ENCODE measurements around the gene HSPBAP1.

HSPBAP1 gene, protein sequence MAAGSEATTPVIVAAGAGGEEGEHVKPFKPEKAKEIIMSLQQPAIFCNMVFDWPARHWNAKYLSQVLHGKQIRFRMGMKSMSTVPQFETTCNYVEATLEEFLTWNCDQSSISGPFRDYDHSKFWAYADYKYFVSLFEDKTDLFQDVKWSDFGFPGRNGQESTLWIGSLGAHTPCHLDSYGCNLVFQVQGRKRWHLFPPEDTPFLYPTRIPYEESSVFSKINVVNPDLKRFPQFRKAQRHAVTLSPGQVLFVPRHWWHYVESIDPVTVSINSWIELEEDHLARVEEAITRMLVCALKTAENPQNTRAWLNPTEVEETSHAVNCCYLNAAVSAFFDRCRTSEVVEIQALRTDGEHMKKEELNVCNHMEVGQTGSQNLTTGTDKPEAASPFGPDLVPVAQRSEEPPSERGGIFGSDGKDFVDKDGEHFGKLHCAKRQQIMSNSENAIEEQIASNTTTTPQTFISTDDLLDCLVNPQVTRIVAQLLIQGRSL

DNA sequence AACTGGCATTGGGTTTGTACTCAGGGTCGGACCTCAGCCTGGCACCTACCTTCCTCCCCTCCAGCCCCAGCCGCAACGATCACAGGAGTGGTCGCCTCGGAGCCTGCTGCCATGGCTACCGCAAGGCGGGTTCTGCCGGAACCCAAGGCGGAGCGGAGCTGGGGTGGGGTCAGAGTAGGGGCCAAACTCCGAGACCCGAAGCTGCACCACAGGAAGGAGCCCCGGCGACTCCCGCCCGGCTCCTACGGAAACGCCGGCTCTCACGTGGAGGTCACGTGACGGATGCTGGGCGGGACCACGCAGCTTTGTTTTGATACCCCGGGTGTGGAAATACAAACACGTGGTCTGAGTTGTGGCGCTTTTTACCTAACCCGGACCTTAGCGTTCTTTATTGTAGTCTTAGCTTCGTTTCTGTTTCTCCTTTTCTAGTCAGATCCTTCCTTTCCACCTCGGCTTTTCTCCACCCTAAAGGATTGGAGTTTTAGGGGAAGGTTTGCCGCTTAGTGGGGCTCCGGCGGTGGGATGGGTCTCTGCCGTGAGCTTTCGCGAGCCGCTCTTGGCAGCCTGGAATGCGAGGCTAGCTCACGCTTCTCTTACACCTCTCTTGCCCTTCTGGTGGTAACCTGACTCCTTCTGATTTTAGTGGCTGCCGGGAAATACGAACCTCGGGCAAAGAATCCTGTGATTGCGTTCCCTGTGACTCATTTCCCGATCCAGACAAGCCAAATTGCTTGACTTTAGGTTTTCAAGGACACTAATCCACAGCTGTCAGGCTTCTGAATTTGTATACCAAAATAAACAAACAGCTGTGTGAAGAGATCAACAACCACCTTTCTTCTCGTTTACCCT lies at the start of gene HSPBAP1:
Gene HSPBAP1 (minus strand): TSS at position 264 of the 849 bp plus-strand sequence. CDS start 151 bp downstream, at position 113.
- H3K27ac ChIP-seq: peak within 1 kb of the TSS; percentile 67 to 98 (median 92)
- peak within 1 kb of the TSS; percentile 55 to 81 (median 71) for H3K4me3 ChIP-seq

DNA sequence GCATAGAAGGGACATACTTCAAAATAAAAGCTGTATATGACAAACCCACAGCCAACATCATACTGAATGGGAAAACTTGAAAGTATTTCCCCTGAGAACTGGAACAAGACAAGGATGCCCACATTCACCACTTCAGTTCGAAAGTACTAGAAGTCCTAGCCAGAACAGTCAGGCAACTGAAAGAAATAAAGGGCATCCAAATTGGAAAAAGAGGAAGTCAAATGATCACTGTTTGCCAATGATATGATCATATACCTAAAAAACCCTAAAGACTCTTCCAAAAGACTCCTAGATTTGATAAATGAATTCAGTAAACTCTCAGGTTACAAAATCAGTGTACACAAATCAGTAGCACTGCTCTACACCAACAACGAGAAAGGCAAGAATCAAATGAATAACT lies 42.0 kb upstream of the HSPBAP1 start:
- Histone ChIP-seq H3K27ac (no peak overlapping the region), H3K4me3 (no peak overlapping the region)

DNA sequence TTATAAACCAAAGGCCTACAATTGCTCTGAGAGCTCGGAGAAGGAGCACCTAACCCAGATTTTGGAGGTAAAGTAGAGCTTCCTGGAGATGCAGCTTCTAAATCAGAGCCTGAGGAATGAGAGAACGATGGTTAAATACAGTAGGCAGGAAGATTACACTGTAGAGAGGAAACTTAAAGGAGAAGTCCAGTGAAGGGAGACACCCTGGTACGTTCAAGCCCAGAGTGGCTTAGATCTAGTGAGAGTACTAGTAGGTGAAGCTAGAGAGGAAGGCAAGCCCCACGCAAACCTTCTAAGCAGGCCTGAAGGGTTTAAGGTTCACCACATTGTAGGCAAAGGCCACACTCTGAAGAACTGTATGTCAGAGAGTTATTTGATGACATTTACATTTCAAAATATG lies 34.6 kb upstream of the HSPBAP1 start:
- H3K27ac ChIP-seq: no peak overlapping the region
- no peak overlapping the region for H3K4me3 ChIP-seq

DNA sequence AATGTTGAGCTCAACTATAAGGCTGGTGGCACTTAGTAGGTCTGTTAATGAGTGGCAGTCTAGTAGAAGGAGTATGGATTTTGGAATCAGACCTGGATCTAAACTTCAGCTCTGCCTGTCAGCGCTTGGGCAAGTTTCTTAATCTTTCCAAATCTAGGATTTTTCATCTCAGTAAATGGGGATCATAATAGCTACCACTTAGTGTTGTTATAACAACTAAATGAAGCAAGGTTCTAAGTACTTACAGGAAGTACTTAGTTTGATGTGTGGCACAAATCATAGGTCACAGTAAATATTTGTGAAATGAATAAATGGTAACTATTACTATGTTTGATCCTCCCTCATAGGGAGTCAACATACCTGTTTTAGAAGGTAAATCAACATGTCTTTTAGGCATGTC lies 32.6 kb upstream of the HSPBAP1 start:
- H3K27ac ChIP-seq: peak overlapping the region in 1 of 21 experiments; percentile 65
- no peak overlapping the region for H3K4me3 ChIP-seq

DNA sequence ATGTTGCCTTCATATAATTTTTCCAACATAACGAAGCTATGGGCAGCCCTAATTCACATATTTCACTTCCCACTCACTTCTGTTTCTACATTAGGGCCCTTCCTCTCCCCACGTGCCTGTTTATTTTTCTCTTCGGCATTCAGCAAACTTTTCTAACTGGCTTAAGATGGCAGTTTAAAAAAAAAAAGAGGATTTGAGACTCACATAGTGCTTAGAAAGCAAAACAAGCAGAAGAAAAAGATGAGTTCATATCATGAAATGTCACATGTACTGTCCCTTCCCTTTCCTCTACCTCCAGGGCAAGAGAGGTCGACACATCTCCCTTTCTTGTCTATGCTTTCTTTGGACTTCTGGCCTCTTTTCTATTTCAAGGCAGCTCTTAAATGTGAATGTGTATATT lies 31.8 kb upstream of the HSPBAP1 start:
- Histone ChIP-seq H3K27ac (peak overlapping the region in 3 of 21 experiments; percentile 14 to 65 (median 16)), H3K4me3 (no peak overlapping the region)

DNA sequence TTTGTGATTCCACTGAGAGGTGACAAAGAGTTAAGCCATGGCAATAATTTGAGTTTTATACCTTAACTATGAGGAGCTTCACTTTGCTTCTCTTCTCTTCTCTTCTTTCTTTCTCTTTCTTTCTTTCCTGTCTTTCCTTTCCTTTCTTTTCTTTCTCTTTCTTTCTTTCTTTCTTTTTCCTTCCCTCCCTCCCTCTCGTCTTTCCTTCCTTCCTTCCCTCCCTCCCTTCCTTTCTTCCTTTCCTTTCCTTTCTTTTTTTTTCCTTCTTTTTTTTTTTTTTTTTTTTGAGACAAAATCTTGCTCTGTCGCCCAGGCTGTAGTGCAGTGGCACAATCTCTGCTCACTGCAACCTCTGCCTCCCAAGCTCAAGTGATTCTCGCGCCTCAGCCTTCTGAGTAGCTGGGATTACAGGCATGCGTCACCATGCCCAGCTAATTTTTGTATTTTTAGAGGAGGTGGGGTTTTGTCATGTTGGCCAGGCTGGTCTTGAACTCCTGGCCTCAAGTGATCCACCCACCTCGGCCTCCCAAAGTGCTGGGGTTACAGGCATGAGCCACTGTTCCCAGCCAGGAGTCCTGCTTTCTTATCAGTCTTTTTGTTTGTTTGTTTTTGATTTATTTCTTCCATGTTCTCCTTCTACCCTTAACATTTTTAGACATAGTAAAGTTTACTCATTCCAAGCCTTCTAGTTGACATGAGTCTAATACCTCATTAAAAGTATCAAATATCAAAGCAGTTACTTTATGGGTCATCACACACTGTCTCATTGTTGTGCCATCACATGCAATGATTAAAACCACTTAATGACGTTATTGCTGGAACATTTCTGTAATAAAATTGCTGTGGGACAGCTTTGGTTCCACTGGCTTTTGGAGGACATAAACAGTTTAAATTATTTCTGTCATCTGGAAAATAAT lies 31.1 kb upstream of the HSPBAP1 start:
- peak overlapping the region in 2 of 21 experiments; percentile 16 to 63 for H3K27ac ChIP-seq
- H3K4me3 ChIP-seq: no peak overlapping the region

DNA sequence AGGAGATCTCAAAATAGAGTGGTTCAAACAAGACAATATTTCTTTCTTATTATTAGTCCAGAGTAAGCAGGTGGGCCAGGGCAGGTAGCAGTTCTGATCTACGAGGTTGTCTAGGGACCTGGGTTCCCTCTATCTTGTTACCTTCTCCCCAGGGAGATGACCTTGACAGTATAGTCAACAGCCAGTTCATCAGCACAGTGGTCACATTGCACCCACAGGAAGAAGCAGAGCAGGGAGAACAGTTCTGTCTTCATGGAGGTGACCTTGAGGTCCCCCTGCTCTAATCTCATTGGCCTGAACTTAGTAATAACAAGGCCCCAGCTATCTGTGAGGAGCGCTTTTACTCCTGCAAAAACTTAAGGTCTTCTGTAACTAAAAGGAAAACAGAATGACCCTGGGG lies 23.0 kb upstream of the HSPBAP1 start:
- H3K4me3 ChIP-seq: no peak overlapping the region
- no peak overlapping the region for H3K27ac ChIP-seq

DNA sequence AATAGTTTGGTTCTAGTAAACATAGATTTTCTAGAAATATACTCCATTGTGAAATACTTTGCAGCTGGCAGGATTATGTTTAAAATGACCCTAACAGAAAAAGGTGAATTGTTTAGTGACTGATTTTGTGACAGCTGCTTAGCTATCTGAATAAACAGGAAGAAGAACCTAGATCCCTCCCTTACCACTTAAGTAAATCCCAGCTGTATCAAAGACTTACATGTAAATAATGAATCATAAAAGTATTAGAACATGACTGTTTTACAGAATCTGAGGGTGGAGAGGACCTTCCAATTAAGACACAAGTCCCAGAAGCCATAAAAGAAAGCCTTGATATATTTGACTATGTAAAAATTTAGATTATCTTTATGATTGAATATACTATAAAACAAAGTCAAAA lies 17.1 kb upstream of the HSPBAP1 start:
- Histone ChIP-seq H3K27ac (no peak overlapping the region), H3K4me3 (no peak overlapping the region)

DNA sequence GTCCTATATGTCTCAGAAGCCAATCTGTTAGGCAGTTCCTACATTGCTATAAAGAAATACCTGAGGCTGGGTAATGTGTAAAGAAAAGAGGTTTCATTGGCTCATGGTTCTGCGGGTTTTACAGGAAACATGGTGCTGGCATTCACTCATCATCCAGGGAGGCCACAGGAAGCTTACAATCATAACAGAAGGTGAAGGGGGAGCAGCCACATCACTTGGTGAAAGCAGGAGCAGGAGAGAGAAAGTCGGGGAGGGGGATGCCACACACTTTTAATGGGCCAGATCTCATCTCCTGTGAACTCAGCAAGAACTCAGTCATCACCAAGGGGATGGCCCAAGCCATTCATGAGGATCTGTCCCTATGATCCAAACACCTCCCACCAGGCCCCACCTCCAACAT lies 10.3 kb upstream of the HSPBAP1 start:
- Histone ChIP-seq H3K4me3 (no peak overlapping the region), H3K27ac (no peak overlapping the region)

DNA sequence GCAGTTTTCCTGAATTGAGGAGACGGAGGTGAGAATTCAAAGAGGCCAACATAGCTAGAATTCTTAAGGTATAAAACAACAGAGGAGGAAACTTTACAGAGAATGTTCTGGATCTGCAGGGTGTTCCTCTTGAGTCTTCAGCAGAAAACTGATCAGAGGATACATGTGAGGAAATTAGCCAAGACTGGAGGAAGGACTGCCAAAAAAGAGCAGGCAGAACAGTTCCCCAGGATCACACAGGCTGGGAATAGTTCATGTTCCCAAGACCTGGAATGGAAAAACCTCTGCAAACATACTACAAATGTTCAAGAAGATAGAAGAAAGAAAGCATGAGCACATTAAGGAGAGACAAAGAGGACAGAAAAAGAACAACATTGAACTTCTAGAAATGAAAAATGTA lies 8.7 kb upstream of the HSPBAP1 start:
- Histone ChIP-seq H3K4me3 (no peak overlapping the region), H3K27ac (no peak overlapping the region)

DNA sequence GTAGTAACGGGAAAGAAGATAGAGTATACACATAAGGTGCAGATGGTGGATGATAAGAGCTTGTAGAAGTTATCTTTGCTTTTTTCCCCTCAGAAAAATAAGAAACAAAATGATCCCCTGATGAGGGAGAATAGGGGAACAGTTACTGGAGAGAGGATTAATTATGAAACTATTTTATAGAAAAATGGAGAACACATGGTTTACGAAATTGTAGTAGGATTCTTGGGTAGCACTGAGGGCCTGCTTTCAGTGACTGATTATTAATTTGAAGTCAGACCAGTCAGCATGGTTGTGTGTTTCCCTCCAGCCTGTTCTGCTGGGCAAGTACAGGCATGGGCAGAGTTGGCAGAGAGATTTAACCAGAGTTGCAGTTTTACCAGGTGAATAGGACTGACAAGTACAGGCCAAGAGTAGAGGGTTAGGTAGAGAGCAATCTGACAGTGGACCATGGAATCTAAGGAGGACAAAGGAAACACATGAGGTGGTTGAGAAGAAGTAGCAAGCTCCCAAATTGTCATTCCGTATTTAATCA lies 7.1 kb upstream of the HSPBAP1 start:
- Histone ChIP-seq H3K4me3 (no peak overlapping the region), H3K27ac (peak overlapping the region in 7 of 21 experiments; percentile 12 to 40 (median 22))

DNA sequence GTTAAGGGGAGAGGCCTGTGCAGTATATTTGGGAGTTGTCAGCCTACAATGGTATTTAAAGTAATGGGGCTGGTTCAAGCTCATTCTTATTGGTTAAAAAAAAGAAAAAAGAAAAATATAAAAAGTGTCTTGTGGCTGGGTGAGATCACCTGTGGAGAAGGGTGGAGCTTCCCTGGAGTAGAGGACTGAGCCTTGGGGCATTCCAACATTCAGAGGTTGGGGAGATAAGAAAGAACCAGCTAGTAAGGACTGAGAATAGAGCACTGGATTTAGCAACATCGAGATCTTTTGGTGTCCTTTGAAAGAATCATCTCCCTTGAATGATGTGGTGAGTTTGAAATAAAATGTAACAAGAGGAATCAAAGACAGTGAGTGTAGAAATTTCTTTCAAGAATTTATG lies 6.4 kb upstream of the HSPBAP1 start:
- Histone ChIP-seq H3K4me3 (no peak overlapping the region), H3K27ac (no peak overlapping the region)

DNA sequence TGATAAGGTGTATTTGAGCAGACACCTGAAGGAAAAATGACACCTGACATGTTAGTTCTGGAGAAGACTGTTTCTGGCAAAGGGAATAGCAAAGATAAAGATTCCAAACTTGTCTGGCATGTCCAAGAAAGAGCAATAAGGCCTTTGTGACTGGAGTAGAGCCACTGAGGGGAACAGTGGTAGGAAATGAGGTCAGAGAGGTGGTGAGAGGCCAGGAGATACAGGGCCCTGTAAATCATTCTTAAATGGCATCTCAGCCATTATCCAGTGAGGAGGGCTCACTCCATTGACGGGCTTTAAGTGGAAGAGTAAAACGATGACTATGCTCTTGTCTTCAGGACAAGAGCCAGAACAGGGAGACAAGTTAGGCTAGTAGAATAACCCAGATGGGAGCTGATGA lies 5.7 kb upstream of the HSPBAP1 start:
- H3K27ac ChIP-seq: no peak overlapping the region
- no peak overlapping the region for H3K4me3 ChIP-seq

DNA sequence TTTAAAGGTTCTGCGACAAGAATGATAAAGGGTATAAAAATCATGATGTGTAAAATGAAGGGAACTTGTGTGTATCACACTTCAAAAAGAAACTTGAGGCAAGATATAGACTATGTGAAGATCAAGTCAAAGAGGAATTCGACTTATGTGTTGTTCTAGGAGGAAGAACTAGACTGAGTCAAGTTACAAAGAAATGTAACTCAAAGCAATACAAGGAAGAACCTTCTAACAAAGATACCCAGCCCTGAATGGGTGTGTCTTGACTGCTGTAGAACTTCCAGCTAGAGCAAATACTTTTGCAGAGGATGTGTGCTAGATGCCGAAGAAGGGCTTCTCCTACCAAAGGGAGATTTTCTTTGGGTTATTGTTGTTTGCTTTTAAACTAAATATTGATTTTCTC lies 3.7 kb upstream of the HSPBAP1 start:
- Histone ChIP-seq H3K27ac (no peak overlapping the region), H3K4me3 (no peak overlapping the region)

DNA sequence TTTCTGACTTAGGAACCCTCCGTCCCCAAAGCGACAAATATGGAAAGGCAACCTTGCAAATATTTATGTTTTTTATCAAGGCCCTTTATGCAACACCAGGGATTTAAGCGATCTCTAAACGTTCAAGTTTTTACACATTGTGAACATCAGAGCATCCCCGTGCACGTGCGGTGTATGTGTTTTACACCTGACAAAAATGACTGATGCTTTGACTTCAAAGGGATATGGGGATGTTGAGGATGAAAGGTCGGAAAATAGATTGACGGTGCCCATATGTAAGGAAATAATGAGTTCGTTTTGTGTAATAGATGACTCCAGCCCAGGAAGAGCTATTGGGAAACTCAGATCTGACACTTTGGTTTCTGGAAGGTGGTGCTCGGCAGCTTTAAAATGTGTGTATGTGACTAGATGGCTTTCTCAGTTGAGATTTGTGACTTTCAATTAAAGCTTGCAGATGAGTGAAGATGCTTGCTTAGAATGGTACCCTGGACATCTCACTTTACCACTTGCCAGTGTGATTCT lies 2.1 kb upstream of the HSPBAP1 start:
- Histone ChIP-seq H3K27ac (peak overlapping the region in 20 of 21 experiments; percentile 67 to 98 (median 92)), H3K4me3 (peak overlapping the region; percentile 55 to 81 (median 71))

DNA sequence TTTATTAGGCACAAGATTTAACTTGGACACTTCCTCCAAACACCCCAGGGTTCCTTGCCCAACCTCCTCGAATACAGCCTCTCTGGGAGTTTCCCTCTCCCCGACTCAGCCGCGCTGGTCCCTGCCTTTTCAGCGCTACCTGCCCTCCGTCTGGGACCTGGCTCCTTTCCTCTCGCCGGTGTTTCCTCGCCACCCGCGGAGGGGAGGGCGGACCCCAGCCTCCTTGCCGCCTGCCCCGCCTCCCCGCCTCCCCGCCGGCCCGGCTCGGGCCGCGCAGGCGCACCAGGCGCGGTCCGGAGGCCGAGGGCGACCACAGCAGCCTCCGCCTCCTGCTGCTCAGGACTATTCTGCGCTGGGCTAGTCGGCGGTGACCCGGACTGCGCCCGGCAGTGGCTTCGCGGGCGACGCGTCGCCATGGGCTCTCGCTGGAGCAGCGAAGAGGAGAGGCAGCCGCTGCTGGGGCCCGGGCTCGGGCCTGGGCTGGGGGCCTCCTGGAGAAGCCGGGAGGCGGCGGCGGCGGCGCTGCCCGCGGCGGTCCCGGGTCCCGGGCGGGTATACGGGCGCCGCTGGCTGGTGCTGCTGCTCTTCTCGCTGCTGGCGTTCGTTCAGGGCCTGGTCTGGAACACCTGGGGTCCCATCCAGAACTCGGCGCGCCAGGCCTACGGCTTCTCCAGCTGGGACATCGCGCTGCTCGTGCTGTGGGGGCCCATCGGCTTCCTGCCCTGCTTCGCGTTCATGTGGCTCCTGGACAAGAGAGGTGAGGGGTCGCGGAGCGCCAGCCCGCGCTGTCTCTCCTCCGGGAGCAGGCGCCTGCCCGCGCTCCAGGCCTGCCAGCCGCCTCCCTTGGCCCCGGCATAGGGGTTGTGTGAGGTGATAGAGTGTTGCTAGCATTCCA lies 1.4 kb upstream of the HSPBAP1 start, which contains the start of gene SLC49A4:
Gene SLC49A4 (plus strand): TSS at position 291 of the 895 bp plus-strand sequence. CDS start 124 bp downstream, at position 415.
- H3K27ac ChIP-seq: peak within 1 kb of the TSS; percentile 67 to 98 (median 92)
- H3K4me3 ChIP-seq: peak within 1 kb of the TSS; percentile 55 to 81 (median 71)

DNA sequence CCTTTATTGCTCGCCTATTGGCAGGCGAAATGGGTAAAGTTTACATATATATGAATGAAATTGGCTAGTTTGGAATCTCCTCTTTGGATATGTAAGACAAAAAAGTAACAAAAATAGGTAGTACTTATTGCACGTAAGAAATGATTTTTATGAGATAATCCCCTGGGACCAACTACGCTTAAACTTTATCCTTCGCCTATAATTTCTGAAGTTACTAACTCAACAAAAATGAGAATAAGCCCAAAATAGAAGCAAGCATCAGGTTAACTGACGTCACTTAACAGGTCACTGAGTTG lies 800 bp upstream of the HSPBAP1 start:
- Histone ChIP-seq H3K27ac (peak overlapping the region in 20 of 21 experiments; percentile 67 to 98 (median 92)), H3K4me3 (peak overlapping the region; percentile 55 to 81 (median 71))
